HUES48 (cell line): ENCODE measurements around the gene AFDN.

ENCODE experiments used
- H3K27ac ChIP-seq: one replicate; pipeline ENCODE4 v1.7.0; 2013; ENCODE audit warnings: low read depth, low read length, inconsistent platforms
- H3K27me3 ChIP-seq: 2 replicates; pipeline ENCODE4 v1.6.1; 2013; ENCODE audit warnings: mild to moderate bottlenecking, low read length; ENCODE audit not compliant: control insufficient read depth, insufficient read depth
- H3K36me3 ChIP-seq: 2 replicates; pipeline ENCODE4 v1.6.1; 2013; ENCODE audit warnings: low read length; ENCODE audit not compliant: control insufficient read depth, insufficient read depth
- H3K4me1 ChIP-seq: 2 replicates; pipeline ENCODE4 v1.6.1; 2013; ENCODE audit warnings: mild to moderate bottlenecking, low read length; ENCODE audit not compliant: control insufficient read depth, insufficient read depth
- H3K4me3 ChIP-seq: 2 replicates; pipeline ENCODE4 v1.5.1; 2013; ENCODE audit warnings: mild to moderate bottlenecking, low read depth, low read length
- H3K9ac ChIP-seq: 2 replicates; pipeline ENCODE4 v1.6.1; 2013; ENCODE audit warnings: mild to moderate bottlenecking, low read depth, low read length, moderate library complexity
- H3K9me3 ChIP-seq: 2 replicates; pipeline ENCODE4 v1.6.1; 2013; ENCODE audit warnings: low read length; ENCODE audit not compliant: control insufficient read depth, insufficient read depth

The AFDN gene

DNA sequence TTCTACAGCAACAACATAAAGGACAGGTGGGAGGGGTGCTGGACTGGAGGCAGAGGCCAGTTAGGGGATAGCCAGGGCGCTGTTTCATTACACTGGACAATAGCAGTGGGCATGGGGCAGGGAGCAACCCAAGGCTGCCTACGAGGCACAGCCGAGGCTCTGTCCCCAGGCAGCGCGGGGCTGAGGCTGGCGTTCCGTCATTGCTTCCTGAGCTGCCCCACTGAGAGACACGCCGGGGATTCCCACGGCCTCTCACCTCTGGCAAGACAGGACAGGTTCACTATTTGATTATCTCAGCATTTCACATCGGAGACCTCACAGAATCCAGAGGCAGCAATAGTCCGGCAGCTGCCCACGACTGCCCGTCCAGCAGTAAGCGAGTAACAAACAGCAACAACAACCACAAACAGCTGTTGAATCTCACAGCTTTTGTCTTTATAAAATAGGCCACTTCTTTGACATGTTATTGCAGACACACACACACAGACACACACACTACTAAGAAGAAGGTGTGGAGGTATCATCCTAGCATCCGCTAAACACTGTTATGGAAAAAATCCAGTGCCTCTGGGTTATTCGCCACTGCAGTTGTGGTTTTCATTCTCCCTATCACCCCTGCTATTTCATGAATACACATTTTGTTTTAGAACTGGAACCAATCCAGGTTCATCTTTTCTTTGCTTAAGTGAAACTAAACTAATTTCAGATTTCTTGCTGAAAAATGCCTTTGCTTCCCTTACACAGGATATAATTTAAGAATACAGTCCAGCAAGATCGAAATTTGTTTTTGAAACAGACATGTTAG, 190.2 kb downstream of the AFDN start:
- no peaks in the 10 kb centered on the region for H3K27me3 ChIP-seq

DNA sequence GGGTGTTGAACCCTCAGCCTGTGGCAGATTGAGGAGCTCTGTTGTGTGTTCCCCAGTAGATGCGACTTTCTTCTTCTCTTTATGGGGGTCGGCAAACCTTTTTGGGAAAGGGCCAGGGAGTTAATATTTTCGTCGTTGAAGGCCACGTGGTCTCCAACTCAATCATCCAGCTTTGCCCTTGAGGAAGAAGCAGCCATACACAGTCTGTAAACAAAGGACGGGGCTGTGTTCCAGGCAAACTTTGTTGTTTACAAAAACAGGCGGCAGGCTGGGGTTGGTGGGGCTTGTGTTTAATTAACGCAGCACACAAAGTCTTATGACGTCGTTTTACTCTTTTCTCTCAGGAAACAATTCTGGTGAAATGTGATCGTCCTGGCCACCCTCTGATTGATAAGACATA, 190.9 kb downstream of the AFDN start:
- no peaks in the 10 kb centered on the region for H3K27me3 ChIP-seq
- no peak overlapping the region for H3K27ac ChIP-seq
- no peak overlapping the region for H3K9ac ChIP-seq
- no peak overlapping the region for H3K4me3 ChIP-seq
- H3K36me3 ChIP-seq: no peaks in the 10 kb centered on the region
- no peaks in the 10 kb centered on the region for H3K9me3 ChIP-seq
- peaks cover 9% of the 10 kb centered on the region; the same call in 1 of the 2 replicates for H3K4me1 ChIP-seq

More for the DNA sequence above, 190.2 kb downstream of the AFDN start:
- Histone ChIP-seq H3K9me3 (no peaks in the 10 kb centered on the region), H3K27ac (no peak overlapping the region), H3K4me1 (peaks cover 9% of the 10 kb centered on the region; the same call in 1 of the 2 replicates), H3K36me3 (no peaks in the 10 kb centered on the region), H3K4me3 (no peak overlapping the region), H3K9ac (no peak overlapping the region)

DNA sequence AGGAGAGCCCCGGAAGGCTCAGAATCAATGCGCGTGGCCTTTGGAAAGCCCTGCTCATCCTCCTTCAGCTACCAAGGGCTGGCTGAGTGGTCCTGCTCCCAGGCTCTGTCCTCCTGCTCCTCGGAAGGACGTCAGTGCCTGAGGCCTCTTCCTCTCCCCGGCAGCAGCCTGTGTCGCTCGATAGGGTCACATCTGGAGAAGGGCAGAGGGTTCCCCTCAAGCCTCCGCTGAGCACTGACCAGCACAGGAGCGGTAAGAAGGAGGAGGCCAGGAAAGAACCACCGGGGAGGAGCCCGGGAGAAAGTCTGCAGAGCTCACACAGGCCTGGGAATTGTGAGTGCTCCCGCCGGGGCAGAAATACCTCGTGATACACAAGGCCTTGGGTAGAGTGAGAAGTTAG, 192.0 kb downstream of the AFDN start:
- Histone ChIP-seq H3K4me1 (peaks cover 9% of the 10 kb centered on the region; the same call in 1 of the 2 replicates), H3K27me3 (no peaks in the 10 kb centered on the region), H3K27ac (no peak overlapping the region)

DNA sequence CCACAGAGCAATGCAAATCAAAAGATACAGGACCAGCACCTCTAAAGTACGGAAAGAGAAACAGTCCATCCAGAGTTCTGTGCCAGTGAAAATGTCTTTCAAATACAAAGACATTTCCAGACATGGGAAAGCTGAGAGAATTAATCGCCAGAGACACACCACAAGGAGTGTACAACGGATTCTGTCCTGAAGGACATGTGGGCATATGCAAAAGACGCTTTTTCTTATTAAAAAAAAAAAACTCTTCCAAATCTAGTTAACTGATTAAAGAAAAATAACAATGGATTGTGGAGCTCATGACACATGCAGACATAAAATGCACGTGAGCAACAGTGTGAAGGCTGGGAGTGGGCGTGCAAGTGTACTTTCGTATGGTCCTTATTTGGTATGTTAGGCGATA, 193.5 kb downstream of the AFDN start:
- H3K4me1 ChIP-seq: peaks cover 9% of the 10 kb centered on the region; the same call in 1 of the 2 replicates
- no peaks in the 10 kb centered on the region for H3K9me3 ChIP-seq
- H3K27me3 ChIP-seq: no peaks in the 10 kb centered on the region
- H3K4me3 ChIP-seq: no peak overlapping the region
- H3K27ac ChIP-seq: no peak overlapping the region
- no peak overlapping the region for H3K9ac ChIP-seq
- H3K36me3 ChIP-seq: no peaks in the 10 kb centered on the region

More for the DNA sequence above, 192.0 kb downstream of the AFDN start:
- no peaks in the 10 kb centered on the region for H3K36me3 ChIP-seq
- no peak overlapping the region for H3K4me3 ChIP-seq
- H3K9ac ChIP-seq: no peak overlapping the region
- no peaks in the 10 kb centered on the region for H3K9me3 ChIP-seq

DNA sequence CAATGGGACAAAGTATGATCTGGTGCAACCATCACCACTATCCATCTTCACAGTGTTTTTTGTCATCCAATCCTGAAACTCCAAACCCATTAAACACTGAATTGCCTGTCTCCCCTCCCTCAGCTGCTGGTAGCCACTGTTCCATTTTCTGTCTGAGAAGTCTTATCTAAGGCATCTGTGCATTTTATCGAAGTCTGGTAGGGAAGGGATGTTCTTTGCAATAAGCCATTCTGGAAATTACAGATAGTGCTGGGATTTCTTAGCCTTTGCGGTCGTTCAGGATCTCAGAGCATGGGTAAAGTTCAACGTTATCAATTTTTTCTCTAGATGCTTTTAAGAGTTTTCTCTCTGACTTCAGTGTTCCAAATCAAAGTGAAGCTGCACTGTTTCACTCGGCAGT, 194.9 kb downstream of the AFDN start:
- no peaks in the 10 kb centered on the region for H3K36me3 ChIP-seq
- H3K4me1 ChIP-seq: peaks cover 5% of the 10 kb centered on the region; the same call in 1 of the 2 replicates
- H3K4me3 ChIP-seq: no peak overlapping the region
- no peaks in the 10 kb centered on the region for H3K9me3 ChIP-seq
- H3K9ac ChIP-seq: no peak overlapping the region
- no peaks in the 10 kb centered on the region for H3K27me3 ChIP-seq
- H3K27ac ChIP-seq: no peak overlapping the region
